GM21526 (cell line): Measurements from ENCODE around the gene ERC2.

ENCODE experiments used
- ATAC-seq: cut with Tn5 transposase; IDR thresholded peaks from one replicate; pipeline ENCODE4 v1.9.1; 2021; ENCODE audit warnings: moderate library complexity; ENCODE audit not compliant: unreplicated experiment, low FRiP score

The ERC2 gene

DNA sequence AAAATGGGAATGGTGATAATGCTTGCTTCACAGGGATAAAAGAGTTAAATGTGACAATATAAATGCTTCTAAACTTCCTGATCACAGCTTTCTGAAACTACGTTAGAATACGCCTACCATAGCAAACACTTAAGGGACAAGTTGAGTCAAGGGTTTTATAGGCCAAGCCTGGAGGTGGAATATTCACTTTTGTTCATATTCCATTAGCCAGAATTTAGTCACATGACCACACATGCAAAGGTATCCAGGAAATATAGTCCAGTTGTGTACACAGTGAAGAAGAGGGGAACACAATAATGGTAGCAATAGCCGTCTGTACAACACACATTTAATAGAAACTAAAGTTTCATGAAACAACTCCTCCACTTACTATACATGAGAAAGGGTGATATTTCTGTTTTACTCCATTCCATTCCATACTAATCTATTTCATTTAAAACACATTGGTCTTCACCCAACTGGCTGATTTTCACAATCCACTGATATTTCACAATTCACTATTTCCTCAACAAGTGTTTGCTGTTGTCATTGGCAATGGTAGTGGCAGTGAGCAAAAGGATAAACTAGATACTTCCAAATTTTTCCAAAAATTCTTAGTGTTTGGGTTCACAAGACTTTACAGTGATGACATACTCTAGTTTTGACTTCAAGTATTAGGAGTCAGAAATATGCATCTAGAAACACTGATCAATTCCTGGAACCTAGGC lies 270.9 kb downstream of the ERC2 start:
- no peak for ATAC-seq

- ATAC-seq, result no peak
Measured at GRCh38 chr3:56196700-56197099, 271.6 kb downstream of the ERC2 start.

- no peak for ATAC-seq
Measured at GRCh38 chr3:56193519-56193918, 274.7 kb downstream of the ERC2 start.

GRCh38 chr3:56192001-56192400 lies 276.3 kb downstream of the ERC2 start:
- no peak for ATAC-seq

DNA sequence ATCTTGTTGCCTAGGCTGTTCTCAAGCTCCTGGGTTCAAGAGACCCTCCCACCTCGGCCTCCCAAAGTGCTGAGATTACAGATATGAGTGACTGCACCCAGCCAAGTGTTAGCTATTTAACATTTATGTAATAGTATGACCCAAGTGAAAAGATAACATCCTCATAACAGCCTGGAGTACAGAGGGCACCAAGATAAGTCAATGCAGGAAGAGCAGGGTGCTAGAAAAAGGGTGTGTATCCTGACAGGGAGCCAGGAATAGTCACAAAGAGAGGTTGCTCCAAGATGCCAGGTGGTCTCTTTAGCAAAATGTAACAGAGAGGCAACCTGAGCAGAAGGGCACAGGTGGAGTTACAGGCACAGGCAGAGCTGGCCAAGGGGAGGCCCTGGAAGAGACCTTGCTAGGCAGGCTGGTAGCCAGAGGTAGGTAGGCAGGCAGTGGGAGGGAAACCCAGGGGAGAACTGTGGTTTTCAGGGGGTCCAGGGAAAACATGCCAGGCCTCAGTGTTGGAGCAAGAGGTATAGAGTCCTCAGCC lies 277.4 kb downstream of the ERC2 start:
- ATAC-seq, result no peak

DNA sequence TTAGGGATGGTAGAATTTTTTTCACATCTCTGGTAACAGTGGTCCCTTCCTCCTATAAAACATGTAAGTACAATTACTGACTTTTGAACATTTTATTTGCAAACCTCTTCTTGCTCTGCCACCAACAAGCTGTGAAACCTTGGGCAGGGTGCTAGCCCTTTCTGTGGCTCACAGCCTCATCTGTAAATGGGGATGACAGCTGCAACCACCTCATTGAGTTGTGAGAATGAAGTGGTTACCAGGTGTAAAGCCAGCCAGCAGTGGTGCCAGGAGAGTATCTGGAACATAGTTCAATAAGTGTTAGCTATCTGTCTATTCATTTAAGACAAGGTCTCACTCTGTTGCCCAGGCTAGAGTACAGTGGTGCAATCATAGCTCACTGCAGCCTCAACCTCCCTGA lies 278.1 kb downstream of the ERC2 start:
- no peak for ATAC-seq

DNA sequence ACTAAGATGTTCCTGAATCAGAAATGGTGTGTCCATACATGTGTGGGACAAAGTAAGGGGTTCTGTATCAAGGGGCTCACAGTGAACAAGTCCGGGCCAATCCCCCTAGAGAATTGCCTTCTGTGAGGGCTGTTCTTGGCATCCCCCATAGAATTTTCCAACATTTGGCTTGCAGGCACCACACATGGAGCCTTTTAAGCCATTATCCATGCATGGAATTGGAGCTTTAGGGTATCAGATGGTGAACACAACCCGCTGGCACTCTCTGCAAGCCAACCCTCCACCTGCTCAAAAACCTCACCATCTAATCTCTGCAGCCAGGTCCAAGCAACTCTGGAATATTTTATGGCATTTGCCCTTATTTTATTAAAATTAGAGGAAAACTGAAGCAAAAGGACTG lies 278.7 kb downstream of the ERC2 start:
- ATAC-seq, result no peak

- no peak for ATAC-seq
Measured at GRCh38 chr3:56188201-56188600, 280.1 kb downstream of the ERC2 start.

DNA sequence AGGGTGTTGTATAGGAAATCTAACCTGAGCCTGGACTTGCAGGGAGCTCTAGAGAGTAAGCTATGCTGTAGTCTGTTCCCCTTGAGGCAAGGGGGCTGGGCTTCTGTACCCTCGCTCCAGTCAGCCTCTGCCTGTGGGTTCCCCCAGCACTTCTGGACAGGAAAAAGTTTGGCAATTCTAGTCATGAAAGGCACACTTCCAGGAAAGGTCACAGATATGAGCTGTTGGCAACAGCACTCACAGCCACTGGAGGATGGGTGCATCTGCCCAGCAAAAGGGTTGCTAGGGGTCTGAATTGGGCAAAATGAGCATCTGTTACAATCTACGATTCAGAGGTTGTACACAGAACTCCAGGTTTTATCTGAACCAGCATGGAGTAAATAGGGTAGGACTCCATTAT lies 281.2 kb downstream of the ERC2 start:
- no peak for ATAC-seq

GRCh38 chr3:56185827-56186226 lies 282.4 kb downstream of the ERC2 start:
- ATAC-seq, result no peak

DNA sequence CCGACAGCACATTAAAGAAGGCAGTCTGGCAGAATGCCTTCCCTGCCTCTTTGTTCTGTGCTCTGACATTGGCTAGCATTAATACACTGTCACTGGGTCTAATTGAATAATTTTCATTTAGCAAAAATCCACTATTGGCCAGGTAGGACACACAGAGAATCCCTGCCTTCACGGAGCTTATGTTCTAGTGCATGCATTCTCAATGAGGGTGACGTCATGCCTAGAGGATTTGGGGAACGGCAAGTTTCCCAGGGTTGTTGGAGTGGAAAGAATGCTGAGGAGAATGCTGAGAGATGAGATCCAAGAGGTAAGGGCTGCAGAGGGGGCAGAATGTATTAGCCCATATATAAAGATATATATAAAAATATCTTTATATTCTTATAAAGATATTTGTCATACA lies 284.7 kb downstream of the ERC2 start:
- no peak for ATAC-seq

GRCh38 chr3:56180433-56180832 lies 287.8 kb downstream of the ERC2 start:
- ATAC-seq, result no peak

- ATAC-seq, result no peak
Measured at GRCh38 chr3:56173601-56174000, 294.7 kb downstream of the ERC2 start.

GRCh38 chr3:56164436-56164835 lies 303.8 kb downstream of the ERC2 start:
- ATAC-seq, result no peak

GRCh38 chr3:56157693-56158362 lies 310.4 kb downstream of the ERC2 start:
- peak; percentile 68 for ATAC-seq

- no peak for ATAC-seq
Measured at GRCh38 chr3:56154297-56154696, 314.0 kb downstream of the ERC2 start.

DNA sequence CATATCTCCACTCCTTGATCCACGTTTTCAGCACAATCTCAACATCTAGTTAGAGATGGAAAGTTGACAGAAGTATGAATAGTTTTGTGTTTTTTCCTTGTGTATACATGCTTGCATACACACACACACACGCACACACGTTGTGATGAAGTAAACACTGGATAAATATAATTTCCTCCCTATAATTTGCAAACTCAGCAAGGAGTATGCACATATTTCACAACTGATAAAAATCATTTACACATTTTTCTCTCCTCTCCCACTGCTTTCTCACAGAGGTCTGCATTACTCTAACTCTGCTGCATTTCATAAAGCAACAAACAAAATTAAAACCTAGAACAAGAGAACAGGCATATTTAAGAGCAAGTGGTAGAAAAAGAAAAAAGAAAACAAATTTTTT lies 320.9 kb downstream of the ERC2 start:
- no peak for ATAC-seq

- no peak for ATAC-seq
Measured at GRCh38 chr3:56145410-56145809, 322.9 kb downstream of the ERC2 start.

GRCh38 chr3:56144805-56145204 lies 323.5 kb downstream of the ERC2 start:
- ATAC-seq, result no peak

DNA sequence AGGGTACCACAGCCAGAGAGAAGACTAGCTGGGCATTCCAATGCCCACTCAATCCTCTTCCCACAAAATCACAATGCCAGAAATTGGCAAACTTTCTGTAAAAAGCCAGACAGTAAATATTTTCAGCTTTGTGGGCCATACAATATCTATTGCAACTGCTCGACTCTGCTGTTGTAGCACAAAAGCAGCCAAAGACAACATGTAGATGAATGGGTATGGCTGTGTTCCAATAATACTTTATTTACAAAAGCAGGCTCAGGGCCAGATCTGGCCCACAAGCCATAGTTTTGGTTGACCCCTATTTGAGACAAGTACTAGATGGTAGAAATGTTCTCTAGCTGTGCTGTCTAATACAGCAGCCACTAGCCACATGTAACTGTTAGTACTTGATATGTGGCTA lies 330.9 kb downstream of the ERC2 start:
- ATAC-seq, result no peak

DNA sequence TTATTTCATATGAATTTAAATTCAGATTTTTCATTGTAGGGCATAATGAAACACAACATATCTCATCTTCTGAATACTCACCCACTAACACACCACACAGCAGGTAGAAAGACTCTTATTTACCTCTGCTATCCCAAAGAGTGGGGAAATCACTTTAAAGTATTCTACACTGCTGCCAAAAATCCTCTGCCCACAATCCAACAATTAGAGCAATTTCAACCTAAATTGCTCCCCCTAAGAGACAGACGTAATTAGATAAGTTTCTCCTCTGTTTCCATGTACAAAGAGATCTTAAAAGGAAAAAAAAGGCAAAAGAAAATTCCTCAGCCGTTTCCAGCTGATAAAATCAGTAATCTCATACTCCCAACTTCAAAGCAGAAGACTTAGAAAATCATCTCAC lies 331.8 kb downstream of the ERC2 start:
- no peak for ATAC-seq

DNA sequence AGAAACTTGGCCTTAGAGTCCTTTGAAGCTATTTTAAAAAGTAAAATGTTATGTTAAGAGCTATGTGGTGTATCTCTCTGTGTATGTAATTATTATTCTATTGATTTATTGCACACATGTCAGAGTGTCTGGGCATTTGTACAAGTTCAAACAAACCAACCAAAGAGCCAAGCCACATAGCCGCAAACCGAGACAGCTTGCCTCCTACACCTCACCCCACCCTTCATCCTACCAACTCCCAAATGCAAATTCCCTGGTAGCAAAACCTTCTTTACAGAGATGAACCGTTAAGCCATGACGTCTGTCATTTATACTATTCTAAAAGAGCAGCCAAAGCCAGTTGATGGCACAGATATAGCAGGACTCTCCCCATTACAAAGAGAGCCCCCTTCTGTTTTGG lies 332.3 kb downstream of the ERC2 start:
- ATAC-seq, result no peak
